ENCODE measurements around the gene GNAL.

The GNAL gene

DNA sequence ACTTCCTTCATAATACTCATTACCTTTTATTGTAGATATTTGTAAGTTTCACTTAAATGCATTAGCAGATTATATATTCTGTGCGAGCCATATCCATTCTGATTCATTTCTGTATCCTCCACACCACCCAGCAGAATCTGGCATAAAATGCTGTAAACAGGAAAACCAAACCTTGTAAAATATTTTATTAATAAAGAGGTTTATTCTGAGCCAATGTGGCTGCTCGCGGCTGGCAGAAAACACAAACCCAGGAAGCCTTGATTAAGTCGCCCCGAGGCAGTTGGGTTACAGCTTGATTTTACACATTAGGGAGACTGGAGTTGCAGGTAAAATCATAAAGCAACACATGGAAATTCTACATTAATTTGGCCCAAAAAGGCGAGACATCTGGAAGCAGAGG lies 40.5 kb downstream of the GNAL start:
- DNase-seq = no peak

DNA sequence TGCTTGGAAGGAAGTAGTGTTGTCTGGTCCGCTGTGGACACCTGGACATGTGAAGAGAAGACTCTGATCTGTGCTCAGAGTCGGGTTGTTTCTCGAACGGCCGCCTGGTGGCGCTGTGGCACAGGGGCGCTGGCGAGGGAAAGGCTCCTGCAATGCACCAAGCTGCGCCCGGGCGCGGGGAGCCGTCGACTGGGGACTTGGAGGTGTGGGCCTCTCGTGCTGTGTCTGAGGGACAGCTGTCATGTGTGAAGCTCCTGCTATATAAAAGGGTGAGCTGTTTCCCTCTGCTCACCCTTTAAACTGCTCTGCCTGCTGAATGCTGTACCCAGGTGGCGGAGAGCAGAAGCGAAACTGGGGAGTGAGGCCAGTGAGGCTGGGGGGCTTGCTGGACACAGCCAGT lies 44.0 kb downstream of the GNAL start:
- peak; percentile 54 for DNase-seq

DNA sequence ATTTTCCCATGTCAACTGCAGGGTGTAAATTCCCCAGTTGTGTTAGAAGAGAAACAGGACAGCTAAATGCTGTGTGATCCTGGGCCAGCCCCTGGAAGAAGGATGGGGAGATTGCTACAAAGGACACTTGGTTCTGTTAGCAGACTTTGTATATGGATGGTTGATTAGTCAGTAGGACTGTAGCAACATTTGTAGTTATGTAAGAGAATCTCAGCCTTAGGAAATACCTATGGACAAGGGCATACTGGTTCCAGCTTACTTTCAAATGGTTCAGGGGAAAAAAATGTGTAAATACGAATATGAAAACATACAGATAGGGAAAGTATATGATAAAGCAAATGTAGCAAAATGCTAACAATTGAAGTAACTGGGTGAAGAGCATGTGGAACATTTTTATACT lies 47.6 kb downstream of the GNAL start:
- DNase-seq = no peak

DNA sequence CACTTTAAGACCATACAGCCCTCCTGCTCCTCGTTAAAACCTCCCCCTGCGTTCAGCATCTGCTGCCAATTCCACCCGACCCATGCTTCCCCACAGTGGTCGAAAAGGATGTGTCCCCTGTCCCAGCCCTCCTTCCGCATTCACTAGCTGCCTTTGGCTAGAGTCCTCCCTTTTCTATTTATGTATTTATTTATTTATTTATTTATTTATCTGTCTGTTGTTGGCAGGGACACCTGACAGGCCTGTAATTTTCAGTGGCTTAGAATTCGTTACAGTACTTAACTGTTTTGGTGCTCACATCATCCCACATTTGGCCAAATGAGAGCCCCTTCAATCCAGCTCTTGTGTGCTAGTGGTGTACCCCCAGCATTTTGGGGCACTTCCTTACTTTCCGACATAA lies 50.8 kb downstream of the GNAL start:
- DNase-seq = no peak

DNA sequence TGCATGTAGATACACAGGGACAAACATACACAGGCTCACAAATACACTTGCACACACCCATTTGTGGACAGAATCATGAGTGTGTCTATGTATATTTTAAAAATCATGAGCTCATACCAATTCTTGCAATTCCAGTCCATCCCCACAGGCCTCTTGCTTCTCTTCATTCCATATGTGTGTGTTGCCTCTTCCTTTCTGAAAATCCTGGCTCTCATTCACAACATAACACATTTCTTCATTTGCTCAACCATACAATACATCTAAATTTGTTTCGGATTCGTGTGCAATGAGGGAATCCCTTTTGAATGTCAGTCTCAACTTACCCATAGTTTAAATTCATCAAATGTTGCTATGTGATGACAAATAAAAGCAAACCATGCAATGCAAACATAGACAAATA lies 51.4 kb downstream of the GNAL start:
- DNase-seq = no peak

DNA sequence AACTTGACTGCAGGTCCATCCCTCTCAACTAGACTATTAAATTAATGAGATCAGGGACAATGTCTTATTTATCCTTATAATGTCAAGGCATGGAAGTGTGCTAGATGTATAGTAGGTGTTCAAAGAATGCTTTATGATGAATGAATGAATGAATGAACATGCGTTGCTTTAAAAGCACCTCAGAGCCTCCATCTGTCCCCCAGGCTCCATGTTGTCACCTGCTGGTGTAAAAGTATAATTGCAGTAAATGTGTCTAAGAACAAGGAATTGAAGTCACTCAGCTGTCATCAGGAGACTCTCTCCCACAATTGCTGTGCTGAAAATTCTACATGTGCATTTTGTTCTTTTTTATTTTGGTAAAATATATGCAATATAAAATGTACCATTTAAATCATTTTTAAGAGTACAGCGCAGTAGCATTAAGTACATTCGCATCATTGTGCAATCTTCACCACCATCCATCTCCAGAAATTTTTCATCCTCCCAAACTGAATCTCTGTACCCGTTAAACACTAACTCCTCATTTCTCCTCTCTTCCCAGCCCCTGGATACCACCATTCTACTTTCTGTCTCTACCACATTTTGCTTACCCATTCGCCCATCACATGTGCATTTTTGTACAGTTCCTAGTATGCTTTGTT lies 52.6 kb downstream of the GNAL start:
- DNase-seq = peak; percentile 15

DNA sequence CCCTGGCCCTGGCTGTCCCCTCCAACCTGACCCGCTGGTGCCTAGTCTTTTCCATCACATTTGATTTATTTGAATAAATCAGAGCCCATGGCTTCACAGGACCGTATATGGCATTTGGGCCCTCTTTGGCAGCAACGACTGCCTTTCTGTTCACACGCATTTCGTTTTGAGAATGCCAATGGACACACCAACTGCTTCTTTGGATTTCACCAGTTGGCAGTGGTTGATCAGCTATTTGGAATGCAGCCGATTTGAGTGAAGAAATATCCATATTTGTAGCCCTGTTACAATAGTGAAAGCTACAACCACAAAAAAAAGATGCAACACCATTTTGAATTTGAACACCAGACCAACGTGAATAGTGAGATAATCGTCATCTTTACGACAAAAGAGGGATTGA lies 56.5 kb downstream of the GNAL start:
- DNase-seq = no peak

DNA sequence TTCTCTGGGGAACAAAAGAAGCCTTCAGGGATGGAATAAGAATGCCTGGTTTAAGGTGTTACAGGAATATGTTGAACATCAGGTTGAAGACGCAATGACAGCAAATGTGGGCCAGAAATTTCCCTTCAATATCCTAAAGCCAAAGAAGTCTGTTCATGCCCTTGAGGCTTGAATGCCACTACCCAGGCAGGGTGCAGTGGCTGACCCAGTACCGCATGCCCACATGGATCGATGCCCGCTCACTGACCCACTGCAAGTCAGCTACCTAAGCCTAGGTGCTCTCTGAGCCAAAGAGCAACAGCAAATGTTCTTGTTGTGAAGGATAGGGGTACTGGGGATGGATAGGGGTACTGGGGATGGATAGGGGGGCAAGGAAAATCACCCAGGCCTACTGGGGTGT lies 58.2 kb downstream of the GNAL start:
- DNase-seq = no peak

DNA sequence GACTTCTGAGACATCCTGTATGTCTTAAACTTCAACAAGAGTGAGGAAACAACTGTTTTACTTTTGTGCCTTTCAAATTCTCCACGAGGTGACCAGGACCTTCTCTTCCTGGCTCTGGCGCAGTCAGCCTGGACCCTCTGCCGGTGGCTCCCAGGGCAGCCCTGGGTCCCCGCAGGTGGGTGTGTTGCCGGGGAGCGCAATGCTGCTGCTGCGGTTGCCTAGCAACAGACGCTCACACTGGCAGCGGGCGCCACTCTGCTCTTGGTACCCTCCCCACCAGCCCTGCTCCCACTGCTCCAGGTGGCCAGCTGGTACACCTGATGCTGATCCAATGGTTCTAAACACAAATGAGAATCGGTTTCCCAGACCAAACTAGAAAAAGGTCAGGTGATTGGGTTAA lies 58.7 kb downstream of the GNAL start:
- no peak for DNase-seq

- no peak for DNase-seq
These were observed 60.2 kb downstream of the GNAL start for GRCh38 chr18:11749305-11749704.

GRCh38 chr18:11750171-11750570 lies 61.1 kb downstream of the GNAL start:
- DNase-seq = no peak

- DNase-seq = no peak
These were observed 61.7 kb downstream of the GNAL start for GRCh38 chr18:11750581-11751310.

GRCh38 chr18:11751341-11752115 lies 62.5 kb downstream of the GNAL start:
- DNase-seq = no peak

DNA sequence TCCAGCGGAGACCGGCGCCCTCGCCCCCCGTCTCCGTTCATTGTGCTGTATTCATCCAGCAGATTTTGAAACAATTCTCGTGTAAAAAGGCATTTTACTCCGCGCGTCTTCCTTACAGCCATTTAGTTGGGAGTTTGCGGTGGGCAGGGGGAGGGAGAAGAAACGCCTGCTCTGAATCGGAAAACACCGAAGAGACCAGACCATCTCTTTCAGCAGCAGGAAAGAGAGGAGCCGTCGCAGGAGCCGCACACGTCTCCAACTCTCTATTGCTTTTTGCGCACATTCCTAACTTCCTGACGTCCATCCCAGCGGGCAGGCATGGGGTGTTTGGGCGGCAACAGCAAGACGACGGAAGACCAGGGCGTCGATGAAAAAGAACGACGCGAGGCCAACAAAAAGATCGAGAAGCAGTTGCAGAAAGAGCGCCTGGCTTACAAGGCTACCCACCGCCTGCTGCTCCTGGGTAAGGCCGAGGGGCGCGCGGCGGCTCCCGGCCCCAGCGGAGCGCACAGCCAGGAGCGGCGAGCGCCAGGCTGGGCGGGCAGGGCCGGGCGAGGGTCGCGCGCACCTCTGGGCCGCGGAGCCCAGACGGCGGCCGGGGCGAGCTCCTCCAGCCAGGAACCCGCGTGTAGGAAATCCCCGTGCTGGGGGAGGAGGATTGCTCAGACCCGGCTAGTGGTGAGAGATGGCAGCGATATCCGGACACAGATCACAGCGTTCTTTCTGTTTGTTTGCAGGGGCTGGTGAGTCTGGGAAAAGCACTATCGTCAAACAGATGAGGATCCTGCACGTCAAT lies 63.2 kb downstream of the GNAL start:
- DNase-seq = no peak

DNA sequence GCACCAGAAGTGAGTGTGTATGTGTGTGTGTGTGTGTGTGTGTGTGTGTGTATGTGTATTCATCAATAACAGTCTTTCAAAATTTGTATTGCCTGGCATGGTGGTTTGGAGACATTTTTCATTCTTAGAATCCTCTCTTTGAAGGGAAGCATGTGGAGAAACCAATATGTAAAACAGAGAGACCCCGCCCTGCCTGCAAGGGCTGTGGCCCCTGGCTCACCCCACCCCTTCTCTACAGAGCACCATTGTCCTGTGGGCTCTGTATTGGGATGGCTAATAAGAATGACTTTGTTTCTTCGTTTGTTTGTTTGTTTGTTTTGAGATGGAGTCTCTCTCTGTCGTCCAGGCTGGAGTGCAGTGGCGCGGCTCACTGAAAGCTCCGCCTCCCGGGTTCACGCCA lies 65.9 kb downstream of the GNAL start:
- DNase-seq = no peak

DNA sequence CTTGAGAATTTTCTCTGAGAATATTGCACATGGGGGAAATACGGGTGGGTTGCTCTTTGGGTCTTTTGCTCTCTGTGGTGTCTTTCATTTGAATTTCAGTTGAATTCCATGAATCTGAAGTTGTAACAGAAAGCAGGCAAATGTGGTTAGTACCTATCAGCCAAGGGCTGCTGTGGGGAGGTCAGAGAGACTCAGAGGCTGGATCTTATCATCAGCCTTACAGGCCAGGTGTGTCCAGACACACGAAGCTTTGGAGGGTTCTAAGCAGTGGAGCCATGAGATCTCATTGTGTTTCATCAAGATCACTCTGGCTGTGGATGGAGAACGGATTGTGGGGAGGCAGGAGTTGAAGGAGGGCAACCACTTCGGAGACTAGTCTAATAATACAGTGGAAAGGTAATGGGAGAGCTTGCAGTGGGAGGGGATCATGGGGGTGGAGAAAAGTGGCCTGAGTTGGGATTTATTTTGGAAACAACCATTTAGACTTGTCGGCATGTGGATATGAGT lies 68.1 kb downstream of the GNAL start:
- DNase-seq = no peak

DNA sequence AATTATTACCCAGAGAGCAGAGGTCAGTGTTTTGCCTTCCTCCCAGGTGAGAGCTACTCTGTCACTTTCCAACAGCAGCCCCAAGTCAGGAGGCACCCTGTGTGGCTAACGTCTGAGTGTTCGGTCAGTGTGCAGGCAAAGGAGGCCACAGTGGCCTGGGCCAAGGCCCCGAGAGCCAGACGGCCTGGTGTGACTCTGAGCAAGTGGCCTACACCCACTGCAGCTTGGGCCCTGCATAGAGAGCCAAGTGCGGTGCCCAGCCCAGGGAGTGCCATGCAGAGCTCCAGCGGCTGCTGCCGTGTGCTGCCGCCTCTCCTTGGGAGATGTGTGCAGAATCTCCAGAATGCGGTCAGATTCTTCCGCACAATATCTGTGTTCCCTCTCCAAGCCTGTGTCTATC lies 70.4 kb downstream of the GNAL start:
- DNase-seq = no peak

GRCh38 chr18:11760498-11761167 lies 71.6 kb downstream of the GNAL start:
- DNase-seq = peak; percentile 0

DNA sequence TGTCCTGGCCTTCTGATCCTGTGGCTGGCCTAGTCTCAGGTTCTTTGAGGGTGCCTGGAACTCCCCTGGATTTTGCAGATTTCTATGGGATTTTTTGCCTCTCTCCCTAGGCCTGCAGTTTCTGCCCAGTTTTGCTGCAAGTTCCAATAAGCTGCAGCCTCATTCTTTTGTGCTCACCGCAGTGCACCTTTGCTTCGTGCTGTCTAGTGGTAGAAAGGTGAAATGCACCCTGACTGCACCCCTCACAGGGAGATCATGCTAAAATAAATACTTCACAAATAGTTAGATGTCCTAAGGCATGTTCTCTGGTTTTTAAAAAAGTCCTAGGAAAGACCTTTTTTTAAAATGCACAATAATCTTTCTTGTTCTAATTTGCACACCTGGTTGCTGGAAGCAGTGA lies 72.5 kb downstream of the GNAL start:
- no peak for DNase-seq

DNA sequence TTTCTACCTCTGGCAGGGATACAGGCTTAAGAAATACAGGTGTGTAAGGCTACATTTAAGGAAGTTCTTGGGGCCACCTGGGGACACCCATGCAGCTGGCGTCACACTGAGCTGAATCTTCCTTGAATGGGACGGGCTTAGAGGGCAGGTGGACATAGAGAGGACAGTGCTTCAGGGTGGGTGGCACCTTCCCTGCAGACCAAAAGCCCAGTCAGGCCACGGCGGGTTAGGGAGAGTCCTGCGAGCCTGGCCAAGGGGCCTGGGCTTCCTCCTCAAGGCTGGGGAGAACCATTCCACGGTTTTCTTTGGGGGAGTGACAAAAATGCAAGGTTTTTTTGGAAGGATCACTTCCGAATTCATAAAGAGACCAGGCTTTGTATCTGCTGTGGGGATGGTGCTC lies 73.4 kb downstream of the GNAL start:
- no peak for DNase-seq

DNA sequence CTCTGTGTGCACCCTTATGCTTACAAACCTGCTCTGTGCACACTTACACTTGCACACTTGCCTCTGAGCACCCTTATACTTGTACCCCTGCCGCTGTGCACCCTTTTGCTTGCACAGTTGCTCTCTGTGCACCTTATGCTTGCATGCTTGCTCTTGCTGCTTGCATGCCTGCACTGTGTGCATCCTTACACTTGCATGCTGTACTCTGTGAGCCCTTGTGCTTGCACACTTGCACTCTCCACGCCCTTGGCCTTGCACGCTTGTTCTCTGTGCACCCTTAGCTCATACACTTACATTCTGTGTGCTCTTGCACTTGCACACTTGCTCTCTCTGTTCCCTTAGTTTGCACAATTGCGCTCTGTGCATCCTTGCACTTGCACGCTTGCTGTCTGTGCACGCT lies 78.3 kb downstream of the GNAL start:
- DNase-seq = no peak

GRCh38 chr18:11767935-11768334 lies 78.9 kb downstream of the GNAL start:
- DNase-seq = no peak

Measured in CD4-positive, alpha-beta T cell treated with Interleukin-4 for 4 hours (primary cell).